A673 (cell line): Measurements from ENCODE around the gene EPHX1. TPM values are rescaled to one million over a fixed set of nuclear protein-coding genes. Genes with fewer than 3 reads are reported as not detected.

ENCODE experiments used
- BruUV-seq: library from RNA; stranded (reverse); fragments of 400-500 nt; replicated peaks from 2 replicates; lab custom pipeline; 2021; lab: Mats Ljungman, UMichigan
- CTCF ChIA-PET: fragments of 300-600 bp; sonication (Branson Sonifier 250); formaldehyde crosslinking; loops from one replicate; lab custom pipeline; 2022; ENCODE audit warnings: antibody characterized with exemption; lab: Charles Lee
- POLR2A ChIA-PET: fragments of 300-600 bp; sonication (Branson Sonifier 250); formaldehyde crosslinking; loops from one replicate; lab custom pipeline; 2022; ENCODE audit warnings: antibody characterized with exemption; ENCODE audit not compliant: low non-redundant PET; lab: Charles Lee
- DNase-seq: peaks from one replicate; pipeline ENCODE4 v3.0.0-alpha.2; 2015; ENCODE audit warnings: low spot score
- H3K27ac ChIP-seq: fragments of 200-600 bp; sonication (generic); 2 replicates; pipeline ENCODE4 v1.5.1; 2016; ENCODE audit warnings: mixed run types, low read depth, mild to moderate bottlenecking, mixed read lengths, antibody characterized with exemption, low read length; ENCODE audit not compliant: poor library complexity, severe bottlenecking
- H3K27me3 ChIP-seq: fragments of 200-600 bp; sonication (generic); replicated peaks from 2 replicates; pipeline ENCODE4 v1.6.1; 2017; ENCODE audit warnings: mixed run types, low read depth, mild to moderate bottlenecking, mixed read lengths, antibody characterized with exemption, low read length; ENCODE audit not compliant: insufficient read depth, poor library complexity
- H3K36me3 ChIP-seq: fragments of 200-600 bp; sonication (generic); 2 replicates; pipeline ENCODE4 v1.6.1; 2016; ENCODE audit warnings: mixed run types, mild to moderate bottlenecking, mixed read lengths, antibody characterized with exemption, low read length; ENCODE audit not compliant: insufficient read depth, poor library complexity, severe bottlenecking
- H3K4me1 ChIP-seq: fragments of 200-600 bp; sonication (generic); 2 replicates; pipeline ENCODE4 v1.6.1; 2017; ENCODE audit warnings: mixed run types, mild to moderate bottlenecking, mixed read lengths, antibody characterized with exemption, low read length; ENCODE audit not compliant: insufficient read depth, poor library complexity, severe bottlenecking
- H3K4me3 ChIP-seq: fragments of 200-600 bp; sonication (generic); 2 replicates; pipeline ENCODE4 v1.5.1; 2016; ENCODE audit warnings: low read depth, mixed run types, mild to moderate bottlenecking, mixed read lengths, low read length; ENCODE audit not compliant: poor library complexity, severe bottlenecking
- H3K9me3 ChIP-seq: fragments of 200-600 bp; sonication (generic); 2 replicates; pipeline ENCODE4 v1.6.1; 2016; ENCODE audit warnings: mixed run types, low read depth, mild to moderate bottlenecking, mixed read lengths, antibody characterized with exemption, low read length; ENCODE audit not compliant: poor library complexity, severe bottlenecking
- EZH2 ChIP-seq: fragments of 200-600 bp; sonication (generic); IDR thresholded peaks from 2 replicates; pipeline ENCODE4 v1.6.1; 2017; ENCODE audit warnings: borderline replicate concordance, low read depth, mild to moderate bottlenecking, mixed read lengths, antibody characterized with exemption, low read length; ENCODE audit not compliant: poor library complexity, severe bottlenecking
- intact Hi-C: fragments of 100-400 bp; cut with micrococcal nuclease; formaldehyde crosslinking; loops from one replicate; pipeline ENCODE4 v1.10.0; 2022; ENCODE audit not compliant: unreplicated experiment
- total RNA-seq: library from RNA; stranded (reverse); gene quantifications from 2 replicates; pipeline ENCODE4 v1.2.3, GENCODE V29; 2021
- TF ChIP-seq, protein P1 (sequence below): fragments of 300-800, 200-600 bp; sonication (generic); conservative IDR thresholded peaks from 2 replicates; pipeline ENCODE4 v1.5.1; 2017; ENCODE audit warnings: low read depth, mild to moderate bottlenecking, antibody characterized with exemption, low read length, moderate library complexity, mixed read lengths

EPHX1 gene
- total RNA-seq, 1 experiment from 2014 or later = 22.4 TPM

- ChIA-PET POLR2A (no interaction called here), CTCF (no interaction called here)
- no TSS peak for BruUV-seq
Observed at GRCh38 chr1:225880222-225880588, 70.3 kb downstream of the EPHX1 start.

GRCh38 chr1:225880636-225881035 is 70.7 kb downstream of the EPHX1 start:
- no peak overlapping the region for H3K4me3 ChIP-seq
- TF ChIP-seq, protein P1, sequence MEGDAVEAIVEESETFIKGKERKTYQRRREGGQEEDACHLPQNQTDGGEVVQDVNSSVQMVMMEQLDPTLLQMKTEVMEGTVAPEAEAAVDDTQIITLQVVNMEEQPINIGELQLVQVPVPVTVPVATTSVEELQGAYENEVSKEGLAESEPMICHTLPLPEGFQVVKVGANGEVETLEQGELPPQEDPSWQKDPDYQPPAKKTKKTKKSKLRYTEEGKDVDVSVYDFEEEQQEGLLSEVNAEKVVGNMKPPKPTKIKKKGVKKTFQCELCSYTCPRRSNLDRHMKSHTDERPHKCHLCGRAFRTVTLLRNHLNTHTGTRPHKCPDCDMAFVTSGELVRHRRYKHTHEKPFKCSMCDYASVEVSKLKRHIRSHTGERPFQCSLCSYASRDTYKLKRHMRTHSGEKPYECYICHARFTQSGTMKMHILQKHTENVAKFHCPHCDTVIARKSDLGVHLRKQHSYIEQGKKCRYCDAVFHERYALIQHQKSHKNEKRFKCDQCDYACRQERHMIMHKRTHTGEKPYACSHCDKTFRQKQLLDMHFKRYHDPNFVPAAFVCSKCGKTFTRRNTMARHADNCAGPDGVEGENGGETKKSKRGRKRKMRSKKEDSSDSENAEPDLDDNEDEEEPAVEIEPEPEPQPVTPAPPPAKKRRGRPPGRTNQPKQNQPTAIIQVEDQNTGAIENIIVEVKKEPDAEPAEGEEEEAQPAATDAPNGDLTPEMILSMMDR = no peak
- TF ChIP-seq EZH2 = no peak
- no peak for DNase-seq
- no peaks in the 10 kb centered on the region for H3K36me3 ChIP-seq
- no TSS peak for BruUV-seq
- CTCF ChIA-PET = no interaction called here
- H3K27ac ChIP-seq = no peak overlapping the region
- POLR2A ChIA-PET = no interaction called here
- H3K9me3 ChIP-seq = no peaks in the 10 kb centered on the region
- H3K27me3 ChIP-seq = no peaks in the 10 kb centered on the region
- peaks cover 6% of the 10 kb centered on the region for H3K4me1 ChIP-seq
- intact Hi-C loops = no loop called here

More at GRCh38 chr1:225880222-225880588, 70.3 kb downstream of the EPHX1 start:
- intact Hi-C loops = no loop called here
- TF ChIP-seq, protein P1 = no peak
- no peak for TF ChIP-seq EZH2
- H3K4me1 ChIP-seq = peaks cover 6% of the 10 kb centered on the region
- H3K4me3 ChIP-seq = no peak overlapping the region
- H3K36me3 ChIP-seq = no peaks in the 10 kb centered on the region
- H3K27ac ChIP-seq = no peak overlapping the region
- no peaks in the 10 kb centered on the region for H3K27me3 ChIP-seq
- DNase-seq = no peak
- H3K9me3 ChIP-seq = no peaks in the 10 kb centered on the region

DNA sequence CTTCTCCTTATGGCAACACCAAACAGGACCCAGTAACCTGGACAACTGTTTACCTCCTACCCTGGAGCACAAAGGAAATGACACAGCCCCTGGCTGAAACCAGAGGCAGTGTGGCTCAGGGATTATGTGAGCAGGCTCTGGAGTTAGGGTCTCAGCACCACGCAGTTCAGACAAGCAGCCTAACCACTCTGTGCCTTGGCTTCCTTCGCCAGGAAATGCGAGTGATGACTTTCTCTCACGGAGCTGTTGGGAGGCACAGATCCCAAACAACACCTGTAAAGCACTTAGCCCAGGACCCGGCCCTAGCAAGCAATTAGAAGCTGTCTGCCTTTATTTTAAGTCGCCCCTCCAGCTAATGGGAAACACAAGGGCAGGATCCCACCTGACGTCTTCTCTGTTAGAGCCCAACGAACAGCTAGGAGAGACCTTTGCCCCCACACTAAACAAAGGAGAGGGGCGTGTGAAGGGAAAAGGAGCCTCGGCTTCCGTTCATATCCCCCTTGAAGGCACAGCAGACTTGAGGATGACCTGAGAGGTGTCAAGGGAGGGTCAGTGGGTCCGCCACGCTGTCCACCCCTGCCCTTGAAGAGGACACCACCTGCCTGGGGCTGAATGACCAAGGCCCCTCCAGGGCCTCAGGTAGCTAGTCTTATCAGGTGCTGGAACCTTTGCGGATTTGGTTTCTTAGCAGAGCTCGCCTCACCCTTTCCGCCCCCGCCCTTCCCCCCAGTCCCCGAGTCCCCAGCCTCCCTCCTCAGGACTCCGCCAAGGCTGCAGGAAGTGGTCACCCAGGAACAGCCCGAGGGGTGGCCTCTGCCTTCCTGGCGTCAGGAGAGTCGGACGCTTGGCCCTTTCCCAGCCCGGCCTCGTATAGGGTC is 71.4 kb downstream of the EPHX1 start:
- CTCF ChIA-PET = interaction anchor here (0.7 kb wide), 1 partner anchor 407 kb away, joined by 4 read pairs; no protein-coding TSS in a partner anchor
- Histone ChIP-seq H3K27ac (peak overlapping the region; percentile 67), H3K4me1 (peaks cover 6% of the 10 kb centered on the region), H3K4me3 (peak overlapping the region; percentile 78), H3K9me3 (no peaks in the 10 kb centered on the region), H3K36me3 (no peaks in the 10 kb centered on the region), H3K27me3 (no peaks in the 10 kb centered on the region)
- intact Hi-C loops = no loop called here
- no peak for DNase-seq
- TF ChIP-seq, protein P1 = no peak
- no peak for TF ChIP-seq EZH2
- BruUV-seq = no TSS peak
- POLR2A ChIA-PET = no interaction called here
